Calu3 (cell line): ENCODE results near the gene PPM1L. TPM values are rescaled to one million over a fixed set of nuclear protein-coding genes. Genes with fewer than 3 reads are reported as not detected.

ENCODE experiments used
- BruUV-seq: library from RNA; stranded (reverse); fragments of 400-500 nt; replicated peaks from 2 replicates; lab custom pipeline; 2021; lab: Mats Ljungman, UMichigan
- CTCF ChIA-PET: fragments of 300-600 bp; sonication (Branson Sonifier 250); formaldehyde crosslinking; loops from one replicate; lab custom pipeline; 2022; ENCODE audit warnings: antibody characterized with exemption; lab: Charles Lee
- DNase-seq: peaks from one replicate; pipeline ENCODE4 v3.0.0; 2022
- H3K27ac Mint-ChIP-seq: one replicate; pipeline ENCODE4 v1.8.0; 2022; ENCODE audit warnings: mixed read lengths; ENCODE audit not compliant: unreplicated experiment
- H3K27me3 Mint-ChIP-seq: one replicate; pipeline ENCODE4 v1.8.0; 2022; ENCODE audit warnings: mixed read lengths; ENCODE audit not compliant: unreplicated experiment
- H3K36me3 Mint-ChIP-seq: one replicate; pipeline ENCODE4 v1.8.0; 2022; ENCODE audit warnings: mild to moderate bottlenecking, moderate library complexity, mixed read lengths; ENCODE audit not compliant: insufficient read depth, unreplicated experiment
- H3K4me1 Mint-ChIP-seq: one replicate; pipeline ENCODE4 v1.8.0; 2022; ENCODE audit warnings: mild to moderate bottlenecking, low read depth, mixed read lengths; ENCODE audit not compliant: unreplicated experiment
- H3K4me3 Mint-ChIP-seq: one replicate; pipeline ENCODE4 v1.8.0; 2022; ENCODE audit warnings: mild to moderate bottlenecking, low read depth, moderate library complexity, mixed read lengths; ENCODE audit not compliant: unreplicated experiment
- H3K9me3 Mint-ChIP-seq: one replicate; pipeline ENCODE4 v1.8.0; 2022; ENCODE audit warnings: low read depth, mixed read lengths; ENCODE audit not compliant: unreplicated experiment
- intact Hi-C: fragments of 100-400 bp; cut with micrococcal nuclease; formaldehyde crosslinking; loops from one replicate; pipeline ENCODE4 v1.10.0; 2022; ENCODE audit not compliant: unreplicated experiment
- total RNA-seq: library from RNA; stranded (reverse); gene quantifications from 2 replicates; pipeline ENCODE4 v1.2.3, GENCODE V29; 2022
- TF ChIP-seq, protein P1 (sequence below): fragments of 200-600 bp; IDR thresholded peaks from one replicate; pipeline ENCODE4 v1.8.0; 2022; ENCODE audit warnings: antibody characterized with exemption; ENCODE audit not compliant: unreplicated experiment

PPM1L gene
- total RNA-seq, 1 experiment from 2014 or later = 18.4 TPM

GRCh38 chr3:160906646-160907045, 150.6 kb downstream of the PPM1L start:
- no peaks in the 10 kb centered on the region for H3K9me3 Mint-ChIP-seq
- TF ChIP-seq, protein P1, sequence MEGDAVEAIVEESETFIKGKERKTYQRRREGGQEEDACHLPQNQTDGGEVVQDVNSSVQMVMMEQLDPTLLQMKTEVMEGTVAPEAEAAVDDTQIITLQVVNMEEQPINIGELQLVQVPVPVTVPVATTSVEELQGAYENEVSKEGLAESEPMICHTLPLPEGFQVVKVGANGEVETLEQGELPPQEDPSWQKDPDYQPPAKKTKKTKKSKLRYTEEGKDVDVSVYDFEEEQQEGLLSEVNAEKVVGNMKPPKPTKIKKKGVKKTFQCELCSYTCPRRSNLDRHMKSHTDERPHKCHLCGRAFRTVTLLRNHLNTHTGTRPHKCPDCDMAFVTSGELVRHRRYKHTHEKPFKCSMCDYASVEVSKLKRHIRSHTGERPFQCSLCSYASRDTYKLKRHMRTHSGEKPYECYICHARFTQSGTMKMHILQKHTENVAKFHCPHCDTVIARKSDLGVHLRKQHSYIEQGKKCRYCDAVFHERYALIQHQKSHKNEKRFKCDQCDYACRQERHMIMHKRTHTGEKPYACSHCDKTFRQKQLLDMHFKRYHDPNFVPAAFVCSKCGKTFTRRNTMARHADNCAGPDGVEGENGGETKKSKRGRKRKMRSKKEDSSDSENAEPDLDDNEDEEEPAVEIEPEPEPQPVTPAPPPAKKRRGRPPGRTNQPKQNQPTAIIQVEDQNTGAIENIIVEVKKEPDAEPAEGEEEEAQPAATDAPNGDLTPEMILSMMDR = no peak
- intact Hi-C loops = no loop called here
- H3K36me3 Mint-ChIP-seq = no peaks in the 10 kb centered on the region
- no peaks in the 10 kb centered on the region for H3K4me1 Mint-ChIP-seq
- H3K27me3 Mint-ChIP-seq = no peaks in the 10 kb centered on the region
- CTCF ChIA-PET = no interaction called here
- H3K4me3 Mint-ChIP-seq = no peak overlapping the region
- H3K27ac Mint-ChIP-seq = no peak overlapping the region
- no peak for DNase-seq
- BruUV-seq = no TSS peak

DNA sequence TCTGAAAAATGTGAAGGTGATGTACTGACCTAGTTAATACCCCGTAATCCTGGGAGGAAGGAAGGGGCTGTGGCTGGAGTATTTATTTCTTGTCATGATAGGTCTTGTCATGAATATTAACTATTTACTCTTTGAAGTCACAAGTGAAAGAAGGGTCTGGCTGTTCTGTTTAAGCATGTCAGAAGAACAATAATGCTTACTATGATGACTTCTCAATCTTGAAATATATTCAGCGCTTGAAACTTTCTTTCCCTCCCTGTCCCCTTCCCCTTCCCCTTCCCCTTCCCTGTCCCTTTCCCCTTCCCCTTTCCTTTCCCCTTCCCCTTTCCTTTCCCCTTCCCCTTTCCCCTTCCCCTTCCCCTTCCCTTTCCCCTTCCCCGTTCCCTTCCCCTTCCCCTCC, 153.9 kb downstream of the PPM1L start:
- Mint-ChIP-seq H3K9me3 (no peaks in the 10 kb centered on the region), H3K36me3 (no peaks in the 10 kb centered on the region), H3K27me3 (no peaks in the 10 kb centered on the region), H3K27ac (no peak overlapping the region), H3K4me1 (no peaks in the 10 kb centered on the region), H3K4me3 (no peak overlapping the region)
- DNase-seq = no peak
- intact Hi-C loops = no loop called here
- BruUV-seq = no TSS peak
- TF ChIP-seq, protein P1 = no peak
- CTCF ChIA-PET = no interaction called here

DNA sequence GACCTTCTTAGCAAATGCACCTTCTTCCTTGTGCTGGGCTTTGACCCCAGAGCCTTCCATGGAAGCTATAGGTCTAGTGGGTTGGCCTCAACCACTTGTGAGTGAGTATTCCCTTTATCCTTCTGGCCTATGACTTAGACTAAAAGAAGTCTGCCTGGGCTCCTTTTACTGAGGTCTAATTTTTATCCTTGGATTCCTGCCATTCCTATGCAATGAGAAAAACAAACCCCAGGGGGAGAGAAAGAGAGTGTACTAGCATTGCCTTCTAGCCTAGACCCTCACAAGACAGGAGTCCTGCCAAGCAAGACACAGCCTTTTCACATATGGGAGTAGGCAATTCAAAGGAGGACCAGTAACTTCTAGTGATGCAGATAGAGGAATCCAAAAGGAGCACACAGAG, 155.4 kb downstream of the PPM1L start:
- TF ChIP-seq, protein P1 = no peak
- CTCF ChIA-PET = no interaction called here
- intact Hi-C loops = no loop called here
- DNase-seq = no peak
- Mint-ChIP-seq H3K36me3 (no peaks in the 10 kb centered on the region), H3K27ac (no peak overlapping the region), H3K9me3 (no peaks in the 10 kb centered on the region), H3K27me3 (no peaks in the 10 kb centered on the region), H3K4me1 (no peaks in the 10 kb centered on the region), H3K4me3 (no peak overlapping the region)
- no TSS peak for BruUV-seq

DNA sequence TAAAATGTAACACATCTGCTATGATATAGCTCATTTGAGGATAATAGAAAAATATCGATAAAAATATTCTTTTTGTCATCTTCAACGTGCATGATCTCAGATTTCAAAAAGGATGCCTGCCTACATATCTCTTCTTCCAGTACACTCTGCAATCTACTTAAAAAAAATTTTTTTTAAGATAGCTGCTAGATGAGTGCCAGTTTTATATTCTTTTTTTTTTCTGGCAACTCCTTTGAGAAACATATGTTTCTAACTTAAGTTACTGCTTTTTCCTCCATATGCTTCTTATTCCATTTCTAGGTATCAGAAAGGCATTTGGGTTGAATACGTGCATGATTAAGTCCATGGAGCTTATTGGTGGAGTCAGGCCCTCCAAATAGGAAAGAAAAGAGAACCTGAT, 160.4 kb downstream of the PPM1L start:
- DNase-seq = no peak
- H3K4me3 Mint-ChIP-seq = no peak overlapping the region
- BruUV-seq = no TSS peak
- no peaks in the 10 kb centered on the region for H3K36me3 Mint-ChIP-seq
- H3K27me3 Mint-ChIP-seq = no peaks in the 10 kb centered on the region
- CTCF ChIA-PET = interaction anchor here (0.6 kb wide), 2 partner anchors 16 to 256 kb away, joined by 3 to 7 read pairs; no protein-coding TSS in a partner anchor
- intact Hi-C loops = no loop called here
- TF ChIP-seq, protein P1 = no peak
- no peaks in the 10 kb centered on the region for H3K4me1 Mint-ChIP-seq
- H3K9me3 Mint-ChIP-seq = no peaks in the 10 kb centered on the region
- H3K27ac Mint-ChIP-seq = no peak overlapping the region
